HG03565 (cell line): Measurements from ENCODE around the gene LCOR.
"Not testable (repeated sequence)": the region's sequence is repeated elsewhere in the genome, so short reads cannot be mapped to it uniquely, and the experiment has no call there.

Experiments used
- ATAC-seq: cut with Tn5 transposase; IDR thresholded peaks from one replicate; pipeline ENCODE4 v1.9.1; 2021; ENCODE audit warnings: mild to moderate bottlenecking, moderate library complexity; ENCODE audit not compliant: unreplicated experiment

Gene LCOR

DNA sequence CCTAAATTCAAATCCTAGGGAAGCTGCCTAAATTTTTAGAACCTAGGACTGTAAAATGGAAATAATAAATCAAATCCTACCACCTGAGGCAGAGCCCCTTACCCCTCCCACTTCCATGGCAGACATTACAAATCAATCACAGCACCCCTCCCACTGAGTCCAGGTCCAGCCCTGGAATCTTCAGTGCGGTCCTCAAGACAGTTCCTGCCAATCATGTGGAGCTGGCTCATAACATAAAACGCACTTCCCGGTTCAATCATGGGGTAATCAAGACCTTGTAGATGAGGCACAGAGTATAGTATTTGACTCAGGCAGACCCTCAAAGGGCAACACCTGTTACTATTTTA, 196.7 kb downstream of the LCOR start:
- no peak for ATAC-seq

DNA sequence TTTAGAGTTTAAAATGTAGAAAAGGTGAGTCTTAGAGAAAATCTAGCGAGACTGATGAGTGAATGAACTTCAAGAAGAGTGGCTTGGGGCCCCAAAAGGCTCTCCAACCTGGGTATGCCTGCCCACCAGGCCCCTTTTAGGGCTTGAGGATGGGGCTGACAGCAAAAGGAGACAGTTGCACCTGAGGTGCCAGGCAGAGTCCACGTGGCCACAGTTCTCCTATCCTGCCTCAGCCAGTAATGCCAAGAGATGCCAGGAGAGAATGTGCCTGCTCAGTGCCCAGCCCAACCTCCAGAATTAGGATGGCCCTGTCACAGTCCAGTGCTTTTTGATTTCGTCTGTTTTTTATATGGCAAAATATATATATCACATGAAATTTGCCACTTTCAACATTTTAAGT, 197.2 kb downstream of the LCOR start:
- no peak for ATAC-seq

DNA sequence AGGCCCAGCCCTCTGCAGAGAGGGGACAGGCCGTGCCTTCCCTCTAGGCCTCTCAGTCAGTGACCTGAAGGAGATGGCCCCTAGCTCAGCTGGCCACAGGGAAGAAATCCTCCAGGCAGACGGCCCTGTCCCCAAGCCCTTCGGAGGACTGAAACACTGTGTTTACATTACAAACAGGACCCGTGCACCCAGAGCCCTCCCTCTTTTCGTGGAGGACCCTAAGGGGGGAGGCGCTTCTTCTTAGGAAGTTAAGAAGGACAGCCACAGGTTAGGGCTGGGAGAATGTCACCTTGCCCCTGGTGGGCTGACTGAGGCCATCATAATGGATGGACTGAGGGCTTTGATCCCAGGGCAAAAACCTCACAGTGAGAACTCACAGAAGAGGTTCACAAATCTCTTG, 198.8 kb downstream of the LCOR start:
- ATAC-seq: no peak

DNA sequence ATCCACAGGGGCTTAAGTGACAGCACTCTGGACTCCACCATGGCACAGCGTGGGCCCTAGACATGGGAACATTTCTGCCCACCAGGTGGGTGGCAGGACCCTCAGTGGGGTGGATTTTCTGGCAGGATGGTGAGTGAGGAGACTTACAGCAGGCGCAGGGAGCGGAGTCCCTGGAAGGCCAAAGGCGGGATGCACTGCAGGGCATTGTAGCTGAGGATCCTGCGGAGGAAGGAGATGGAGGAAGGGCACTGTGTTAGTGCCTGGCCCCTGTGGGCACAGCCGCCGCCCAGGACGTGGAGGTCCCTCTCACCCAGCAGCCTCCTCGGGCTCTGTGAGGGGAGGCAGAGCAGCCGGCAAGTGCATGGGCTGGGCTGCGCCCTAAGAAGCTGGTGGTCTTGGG, 199.4 kb downstream of the LCOR start:
- no peak for ATAC-seq

GRCh38 chr10:97032624-97033023, 200.5 kb downstream of the LCOR start:
- no peak for ATAC-seq

GRCh38 chr10:97033841-97034240, 201.7 kb downstream of the LCOR start:
- not testable (repeated sequence) for ATAC-seq

GRCh38 chr10:97034301-97034700, 202.2 kb downstream of the LCOR start:
- no peak for ATAC-seq

DNA sequence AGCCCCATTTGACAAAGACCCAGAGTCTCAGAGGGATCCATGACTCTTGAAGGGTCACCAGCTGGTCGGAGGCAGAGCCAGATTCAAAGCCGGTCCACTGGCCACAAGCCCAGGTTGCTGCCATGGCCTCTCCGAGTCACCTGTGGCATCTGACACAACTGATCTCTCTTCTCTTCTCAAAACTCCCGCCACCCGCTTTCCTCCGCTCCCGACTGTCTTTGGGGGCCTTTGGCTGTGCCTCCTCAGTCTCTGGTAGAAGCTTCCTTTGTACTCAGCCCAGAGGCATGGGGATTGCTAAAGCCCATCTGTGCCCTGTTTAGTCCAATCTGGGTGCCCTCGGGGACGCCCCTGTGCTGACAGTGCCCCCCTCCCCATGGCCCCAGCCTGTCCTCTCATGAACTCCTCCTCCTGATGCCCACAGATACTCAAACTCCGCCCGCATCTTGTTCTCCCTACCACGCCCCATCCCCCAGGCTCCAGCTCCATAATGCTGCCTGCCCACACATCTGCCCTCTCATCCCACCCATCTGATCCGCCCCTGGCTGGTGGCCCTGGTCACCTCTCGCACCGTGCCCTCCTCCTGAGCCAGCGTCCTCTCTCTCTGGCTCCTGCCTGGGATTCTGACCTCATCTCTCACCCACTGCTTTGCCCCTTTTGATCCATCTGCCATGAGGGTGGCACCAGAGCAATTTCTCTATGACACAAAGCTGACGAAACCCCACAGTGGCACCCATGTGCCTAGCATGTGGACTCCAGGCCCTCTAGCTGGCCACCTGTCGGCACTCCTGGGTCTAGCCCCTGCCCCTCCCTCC, 203.1 kb downstream of the LCOR start:
- no peak for ATAC-seq

DNA sequence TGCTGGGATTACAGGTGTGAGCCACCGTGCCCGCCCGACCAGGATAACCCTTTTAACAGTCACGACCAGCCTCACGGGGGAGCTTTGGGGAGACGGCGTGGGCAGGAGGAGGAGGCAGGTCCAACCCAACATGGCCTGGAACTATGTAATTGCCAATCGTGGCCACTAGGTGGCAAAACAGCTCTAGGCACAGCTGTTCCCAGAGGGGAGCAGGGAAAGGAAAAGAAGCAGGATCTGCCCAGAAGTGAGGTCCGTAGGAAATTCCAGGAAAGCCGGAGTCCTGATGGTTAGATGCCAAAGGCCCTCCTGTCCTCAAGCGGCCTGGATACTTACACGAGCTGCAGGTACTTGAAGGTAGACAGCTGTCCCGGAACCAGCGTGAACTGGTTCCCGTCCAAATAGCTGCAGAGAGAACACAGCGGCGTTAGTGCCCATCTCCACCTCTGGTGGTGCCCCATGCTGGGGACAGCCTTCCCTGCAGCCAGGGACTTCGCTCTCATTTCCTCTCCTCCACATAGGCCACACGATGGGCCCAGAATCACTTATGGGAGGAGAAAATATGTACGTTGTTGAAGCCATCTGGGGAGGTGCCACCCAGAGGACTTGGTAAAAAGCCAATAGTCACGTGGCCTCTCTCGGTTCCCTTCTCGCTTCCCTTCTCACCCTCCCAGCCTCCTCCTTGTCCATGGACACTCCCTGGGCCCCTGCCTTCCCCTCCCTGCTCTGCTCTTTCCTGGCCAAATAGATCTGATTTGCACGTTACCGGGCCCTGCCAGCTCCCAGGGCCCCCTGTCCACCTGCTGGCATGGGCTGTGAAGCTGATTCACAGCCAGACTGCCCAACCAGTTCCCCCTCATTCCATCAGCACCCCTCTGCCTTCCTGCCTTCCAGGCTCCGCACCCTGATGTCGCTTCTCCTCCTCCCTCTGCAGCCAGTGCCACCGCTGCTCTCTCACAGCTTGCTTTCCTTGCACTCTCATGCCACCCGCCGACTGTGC, 205.6 kb downstream of the LCOR start:
- ATAC-seq: no peak

GRCh38 chr10:97038688-97039087, 206.6 kb downstream of the LCOR start:
- no peak for ATAC-seq

- ATAC-seq: no peak
Measured at GRCh38 chr10:97039538-97040247, 207.6 kb downstream of the LCOR start.

DNA sequence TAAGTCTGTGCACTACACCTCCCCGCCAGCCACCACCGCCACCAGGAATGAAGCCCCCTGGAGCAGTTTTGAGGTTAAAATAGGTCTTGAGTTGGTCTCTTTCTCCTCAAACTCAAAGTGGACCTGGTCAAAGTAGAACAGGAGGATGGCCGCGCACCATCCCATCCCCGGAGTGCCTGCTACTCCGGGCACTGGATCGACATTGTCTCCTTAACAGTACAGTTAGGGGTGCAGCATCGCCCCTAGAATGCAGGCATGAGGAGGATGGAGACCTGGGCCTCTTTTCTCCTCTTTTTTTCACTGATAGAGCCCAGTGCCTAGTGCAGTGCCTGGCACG, 208.1 kb downstream of the LCOR start:
- no peak for ATAC-seq

DNA sequence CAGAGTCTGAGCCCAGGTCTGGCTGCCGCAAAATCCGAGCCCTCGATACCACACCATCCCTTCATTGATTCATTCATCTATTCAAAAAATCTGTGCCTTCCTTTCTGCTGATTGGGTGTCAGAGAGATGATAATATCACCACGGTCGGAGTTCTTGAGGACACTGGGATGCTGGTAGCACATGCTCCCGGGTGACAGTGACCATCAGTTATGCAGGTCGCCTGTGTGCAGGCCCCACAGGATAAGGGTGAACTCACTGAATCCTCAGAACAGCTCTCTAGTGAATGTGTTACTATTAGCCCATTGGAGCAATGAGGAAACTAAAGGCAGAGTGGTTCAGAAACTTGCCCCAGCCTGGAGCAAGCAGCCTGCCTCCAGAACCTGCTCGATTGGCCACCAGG, 208.6 kb downstream of the LCOR start:
- no peak for ATAC-seq

DNA sequence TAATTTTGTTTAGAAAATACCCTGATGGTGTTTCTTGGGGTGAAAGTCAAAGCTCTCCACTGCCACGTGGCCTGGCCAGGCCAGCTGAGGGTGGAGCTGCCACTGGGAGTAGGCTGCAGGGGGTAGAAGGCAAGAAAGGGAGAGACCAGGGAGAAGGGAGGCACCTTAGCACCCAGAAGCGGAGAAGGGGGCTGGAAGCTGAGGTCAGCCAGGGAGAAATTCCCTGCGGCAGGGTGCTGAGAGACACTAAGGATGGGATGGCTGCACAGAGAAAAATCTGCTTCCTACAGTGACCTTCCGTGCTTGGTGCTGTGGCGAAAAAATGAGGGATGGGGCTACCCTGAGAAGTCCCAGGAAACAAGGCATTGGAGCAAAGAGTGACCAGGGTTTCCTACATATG, 210.0 kb downstream of the LCOR start:
- ATAC-seq: no peak

GRCh38 chr10:97042716-97043562, 210.8 kb downstream of the LCOR start:
- no peak for ATAC-seq

DNA sequence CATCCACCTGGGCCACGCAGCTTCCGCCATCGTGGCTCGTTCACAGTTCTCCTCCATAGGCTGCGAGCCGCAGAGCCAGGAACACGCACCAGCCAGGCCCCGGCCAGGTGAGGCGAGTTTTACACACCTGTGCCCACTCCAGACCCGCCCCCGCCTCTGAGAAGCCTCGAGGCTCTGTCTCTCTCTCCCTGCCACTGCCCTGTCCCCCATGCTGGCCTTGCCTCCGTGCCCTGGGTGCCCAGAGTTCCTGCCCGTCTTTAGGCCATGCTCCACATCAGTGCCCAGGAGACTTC, 211.4 kb downstream of the LCOR start:
- ATAC-seq: no peak
